WTC11 (cell line): ENCODE data around the gene PRKAR2B.

Source experiments
- AR ChIP-seq: fragments of 250-450 bp; sonication (Bioruptor Pico); IDR thresholded peaks from 2 replicates; pipeline ENCODE4 v1.9.0; 2021; ENCODE audit warnings: mild to moderate bottlenecking
- ATF2 ChIP-seq: sonication (generic); formaldehyde crosslinking; IDR thresholded peaks from 2 replicates; pipeline ENCODE4 v1.8.1; 2022; ENCODE audit warnings: low read depth, missing genetic modification reagents, borderline replicate concordance
- CTCF ChIP-seq: fragments of 200-600 bp; IDR thresholded peaks from 2 replicates; pipeline ENCODE4 v1.8.0; 2022; ENCODE audit warnings: antibody characterized with exemption
- FOXK1 ChIP-seq: sonication (generic); formaldehyde crosslinking; IDR thresholded peaks from 2 replicates; pipeline ENCODE4 v1.8.0; 2022; ENCODE audit warnings: mild to moderate bottlenecking, moderate library complexity, missing genetic modification reagents
- SP1 ChIP-seq: sonication (generic); formaldehyde crosslinking; conservative IDR thresholded peaks from 2 replicates; pipeline ENCODE4 v1.8.1; 2022; ENCODE audit warnings: missing genetic modification reagents
- TCF7 ChIP-seq: sonication (generic); formaldehyde crosslinking; IDR thresholded peaks from 2 replicates; pipeline ENCODE4 v1.8.0; 2022; ENCODE audit warnings: mild to moderate bottlenecking, low read depth, missing genetic modification reagents, moderate library complexity
- TP53 ChIP-seq: sonication (generic); formaldehyde crosslinking; IDR thresholded peaks from 2 replicates; pipeline ENCODE4 v1.8.1; 2023; ENCODE audit warnings: mild to moderate bottlenecking, missing genetic modification reagents
- ZBTB43 ChIP-seq: sonication (generic); formaldehyde crosslinking; IDR thresholded peaks from 2 replicates; pipeline ENCODE4 v1.8.1; 2023; ENCODE audit warnings: mild to moderate bottlenecking, missing genetic modification reagents
- ZNF138 ChIP-seq: sonication (generic); formaldehyde crosslinking; conservative IDR thresholded peaks from 2 replicates; pipeline ENCODE4 v1.8.1; 2022; ENCODE audit warnings: mild to moderate bottlenecking, moderate library complexity, missing genetic modification reagents
- ZNF425 ChIP-seq: fragments of 250-450 bp; sonication (Bioruptor Pico); conservative IDR thresholded peaks from 2 replicates; pipeline ENCODE4 v1.9.0; 2021; ENCODE audit warnings: mild to moderate bottlenecking
- ZNF512 ChIP-seq: sonication (generic); formaldehyde crosslinking; IDR thresholded peaks from 2 replicates; pipeline ENCODE4 v1.8.1; 2022; ENCODE audit warnings: missing genetic modification reagents, borderline replicate concordance
- ZNF532 ChIP-seq: fragments of 250-450 bp; sonication (Bioruptor Pico); IDR thresholded peaks from 2 replicates; pipeline ENCODE4 v1.9.0; 2021; ENCODE audit warnings: mild to moderate bottlenecking, borderline replicate concordance

- no peak for TF ChIP-seq TP53 (CRISPR knock-in tag)
- no peak for TF ChIP-seq CTCF
- no peak for TF ChIP-seq AR (CRISPR knock-in tag)
- no peak for TF ChIP-seq ZNF138 (CRISPR knock-in tag)
- TF ChIP-seq SP1 (CRISPR knock-in tag), result no peak
- no peak for TF ChIP-seq ZNF425 (CRISPR knock-in tag)
- TF ChIP-seq ZBTB43 (CRISPR knock-in tag), result no peak
- TF ChIP-seq ZNF532 (CRISPR knock-in tag), result no peak
- no peak for TF ChIP-seq TCF7 (CRISPR knock-in tag)
- no peak for TF ChIP-seq ATF2 (CRISPR knock-in tag)
- TF ChIP-seq ZNF512, result no peak
- TF ChIP-seq FOXK1 (CRISPR knock-in tag), result no peak
Observed at GRCh38 chr7:107020400-107020799, 24.1 kb upstream of the PRKAR2B start.
